K562 (cell line): ENCODE data around the gene TINCR.

Source experiments
- ADNP ChIP-seq: fragments of 200-800 bp; sonication (Bioruptor generic); IDR thresholded peaks from 2 replicates; pipeline ENCODE4 v1.6.1; 2016; ENCODE audit warnings: missing genetic modification characterization, missing compliant biosample characterization
- CHD2 ChIP-seq: IDR thresholded peaks from 2 replicates; pipeline ENCODE4 v1.6.1; 2011; ENCODE audit warnings: low read depth, low read length
- CTCF ChIP-seq, 3 experiments: IDR thresholded peaks in 2 of 3; conservative IDR thresholded peaks in 1 of 3; 2 replicates each; pipeline ENCODE4 v1.5.1; 2011 to 2012; ENCODE audit warnings: low read length in 3 of 3, mild to moderate bottlenecking in 3 of 3, control low read depth in 2 of 3, improper control_type of control experiment in 1 of 3, inconsistent platforms in 1 of 3, low read depth in 1 of 3, mixed read lengths in 1 of 3, moderate library complexity in 1 of 3; ENCODE audit not compliant: insufficient read depth in 2 of 3
- EP300 ChIP-seq: IDR thresholded peaks from 2 replicates; pipeline ENCODE4 v1.6.1; 2012; ENCODE audit warnings: low read length, improper control_type of control experiment
- LARP7 ChIP-seq: fragments of 450-650 bp; IDR thresholded peaks from 2 replicates; pipeline ENCODE4 v1.6.1; 2016
- NFXL1 ChIP-seq: fragments of 450-650 bp; formaldehyde crosslinking; IDR thresholded peaks from 2 replicates; pipeline ENCODE4 v1.4.0; 2021; ENCODE audit warnings: mild to moderate bottlenecking
- PHB2 ChIP-seq: fragments of 450-650 bp; IDR thresholded peaks from 2 replicates; pipeline ENCODE4 v1.6.1; 2017; ENCODE audit warnings: low read depth
- RFX1 ChIP-seq: fragments of 450-650 bp; IDR thresholded peaks from 2 replicates; pipeline ENCODE4 v1.6.1; 2016; ENCODE audit warnings: mild to moderate bottlenecking, moderate library complexity
- SOX6 ChIP-seq: fragments of 450-650 bp; IDR thresholded peaks from 2 replicates; pipeline ENCODE4 v1.6.1; 2014; ENCODE audit warnings: mild to moderate bottlenecking
- YY1 ChIP-seq, 3 experiments: IDR thresholded peaks; 2 replicates each; pipeline ENCODE4 v1.6.1; 2011; ENCODE audit warnings: low read length in 2 of 3, mild to moderate bottlenecking in 2 of 3, moderate library complexity in 2 of 3, borderline replicate concordance in 1 of 3, control low read depth in 1 of 3, low read depth in 1 of 3; ENCODE audit not compliant: insufficient read depth in 3 of 3, insufficient replicate concordance in 2 of 3, control insufficient read depth in 1 of 3, insufficient read length in 1 of 3; ENCODE audit errors: extremely low read depth in 1 of 3

GRCh38 chr19:5540208-5540607 lies 27.5 kb downstream of the TINCR start:
- TF ChIP-seq CTCF (IDR thresholded peaks at IDR 0.05 in 2 of 3, conservative IDR thresholded peaks at IDR 0.05 in 1 of 3; ENCODE audit: insufficient read depth in 2 of 3, low read depth in 1 of 3, low read length in 3 of 3) (no peak), PHB2 (no peak), LARP7 (no peak), YY1 (IDR thresholded peaks at IDR 0.05; ENCODE audit: borderline replicate concordance in 1 of 3, control insufficient read depth in 1 of 3, extremely low read depth in 1 of 3, insufficient read depth in 3 of 3, insufficient read length in 1 of 3, insufficient replicate concordance in 2 of 3, low read depth in 1 of 3, low read length in 2 of 3) (no peak), RFX1 (no peak), CHD2 (no peak), NFXL1 (CRISPR knock-in tag) (no peak), EP300 (no peak), SOX6 (no peak), ADNP (tag) (no peak)
